Uterus (tissue), 2 donors: ENCODE data around the gene BTBD2.

Source experiments
- POLR2A ChIP-seq, 2 donors: fragments of 450-650 bp; IDR thresholded peaks; one replicate each; pipeline ENCODE4 v1.6.1; 2016; ENCODE audit warnings: antibody characterized with exemption in 2 of 2, mild to moderate bottlenecking in 1 of 2, moderate library complexity in 1 of 2
- TF ChIP-seq, protein P1 (sequence below), 4 experiments: fragments of 200-600 bp in 2 of 4; fragments of 450-650 bp in 2 of 4; sonication (generic) in 2 of 4; IDR thresholded peaks; one replicate each; pipeline ENCODE4 v1.5.1; 2016 to 2019; ENCODE audit warnings: antibody characterized with exemption in 4 of 4, mild to moderate bottlenecking in 2 of 4, moderate library complexity in 1 of 4

DNA sequence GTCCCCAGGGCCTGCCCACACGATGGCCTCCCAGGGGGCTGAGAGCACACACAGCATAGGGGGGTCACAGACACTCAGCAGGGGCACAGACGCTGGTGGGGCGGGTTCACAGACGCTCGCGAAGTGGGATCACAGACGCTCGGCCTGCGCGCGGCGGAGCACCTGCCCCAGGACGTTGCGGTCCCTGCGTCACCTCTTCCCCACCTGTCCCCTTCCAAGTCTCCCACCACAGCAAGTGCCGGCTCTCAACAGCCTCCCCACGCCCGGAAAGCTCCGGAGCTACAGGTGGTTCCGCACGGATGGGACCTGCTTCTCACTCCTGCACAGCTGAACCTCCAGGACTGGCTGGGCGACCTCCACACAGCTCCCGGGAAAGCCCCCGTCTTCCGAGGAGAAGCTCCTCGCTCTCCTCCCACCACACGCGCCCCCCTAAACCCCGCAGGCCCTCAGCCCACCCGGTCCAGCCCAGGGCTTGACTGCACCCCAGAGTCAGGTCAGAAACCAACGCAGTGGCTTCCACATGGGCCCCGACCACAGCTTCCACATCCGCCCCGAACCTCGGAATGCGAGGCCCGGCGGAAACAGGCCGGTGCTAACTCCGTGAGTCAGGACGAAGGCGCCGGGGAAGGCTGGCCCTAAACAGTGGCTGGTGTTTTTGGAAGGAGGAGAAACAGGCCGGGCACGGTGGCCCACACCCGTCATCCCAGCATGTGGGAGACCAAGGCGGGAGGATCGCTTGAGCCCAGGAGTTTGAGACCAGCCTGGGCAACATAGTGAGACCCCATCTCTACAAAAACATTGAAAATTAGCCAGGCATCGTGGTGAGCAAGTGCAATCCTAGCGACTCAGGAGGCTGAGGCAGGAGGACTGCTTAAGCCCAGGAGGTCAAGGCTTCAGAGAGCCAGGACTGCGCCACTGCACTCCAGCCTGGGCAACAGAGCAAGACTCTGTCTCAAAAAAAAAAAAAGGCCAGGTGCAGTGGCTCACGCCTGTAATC, 16.5 kb downstream of the BTBD2 start:
- TF ChIP-seq, protein P1, sequence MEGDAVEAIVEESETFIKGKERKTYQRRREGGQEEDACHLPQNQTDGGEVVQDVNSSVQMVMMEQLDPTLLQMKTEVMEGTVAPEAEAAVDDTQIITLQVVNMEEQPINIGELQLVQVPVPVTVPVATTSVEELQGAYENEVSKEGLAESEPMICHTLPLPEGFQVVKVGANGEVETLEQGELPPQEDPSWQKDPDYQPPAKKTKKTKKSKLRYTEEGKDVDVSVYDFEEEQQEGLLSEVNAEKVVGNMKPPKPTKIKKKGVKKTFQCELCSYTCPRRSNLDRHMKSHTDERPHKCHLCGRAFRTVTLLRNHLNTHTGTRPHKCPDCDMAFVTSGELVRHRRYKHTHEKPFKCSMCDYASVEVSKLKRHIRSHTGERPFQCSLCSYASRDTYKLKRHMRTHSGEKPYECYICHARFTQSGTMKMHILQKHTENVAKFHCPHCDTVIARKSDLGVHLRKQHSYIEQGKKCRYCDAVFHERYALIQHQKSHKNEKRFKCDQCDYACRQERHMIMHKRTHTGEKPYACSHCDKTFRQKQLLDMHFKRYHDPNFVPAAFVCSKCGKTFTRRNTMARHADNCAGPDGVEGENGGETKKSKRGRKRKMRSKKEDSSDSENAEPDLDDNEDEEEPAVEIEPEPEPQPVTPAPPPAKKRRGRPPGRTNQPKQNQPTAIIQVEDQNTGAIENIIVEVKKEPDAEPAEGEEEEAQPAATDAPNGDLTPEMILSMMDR (IDR thresholded peaks at IDR 0.05): no peak
- TF ChIP-seq POLR2A (IDR thresholded peaks at IDR 0.05): no peak
